Duodenal mucosa (tissue), 2 donors: ENCODE measurements around the gene ZNF263.

Experiments used
- H3K27ac ChIP-seq: one replicate; pipeline ENCODE4 v1.7.0; 2013; ENCODE audit warnings: low read depth, low read length
- H3K27me3 ChIP-seq, 2 donors: one replicate each; pipeline ENCODE4 v1.7.0; 2013; ENCODE audit warnings: low read length in 2 of 2, control low read depth in 1 of 2; ENCODE audit not compliant: insufficient read depth in 2 of 2, control insufficient read depth in 1 of 2
- H3K36me3 ChIP-seq, 2 donors: one replicate each; pipeline ENCODE4 v1.7.0; 2013; ENCODE audit warnings: low read length in 2 of 2, control low read depth in 1 of 2; ENCODE audit not compliant: insufficient read depth in 2 of 2, control insufficient read depth in 1 of 2
- H3K4me1 ChIP-seq, 2 donors: one replicate each; pipeline ENCODE4 v1.7.0; 2013; ENCODE audit warnings: low read length in 2 of 2, control low read depth in 1 of 2; ENCODE audit not compliant: insufficient read depth in 2 of 2, control insufficient read depth in 1 of 2
- H3K4me3 ChIP-seq, 2 donors: one replicate each; pipeline ENCODE4 v1.7.0; 2013; ENCODE audit warnings: low read length in 2 of 2, low read depth in 1 of 2
- H3K9ac ChIP-seq, 2 donors: one replicate each; pipeline ENCODE4 v1.7.0; 2013; ENCODE audit warnings: low read length in 2 of 2, low read depth in 1 of 2
- H3K9me3 ChIP-seq, 2 donors: one replicate each; pipeline ENCODE4 v1.7.0; 2013; ENCODE audit warnings: low read length in 2 of 2, control low read depth in 1 of 2; ENCODE audit not compliant: control insufficient read depth in 1 of 2

Gene ZNF263

DNA sequence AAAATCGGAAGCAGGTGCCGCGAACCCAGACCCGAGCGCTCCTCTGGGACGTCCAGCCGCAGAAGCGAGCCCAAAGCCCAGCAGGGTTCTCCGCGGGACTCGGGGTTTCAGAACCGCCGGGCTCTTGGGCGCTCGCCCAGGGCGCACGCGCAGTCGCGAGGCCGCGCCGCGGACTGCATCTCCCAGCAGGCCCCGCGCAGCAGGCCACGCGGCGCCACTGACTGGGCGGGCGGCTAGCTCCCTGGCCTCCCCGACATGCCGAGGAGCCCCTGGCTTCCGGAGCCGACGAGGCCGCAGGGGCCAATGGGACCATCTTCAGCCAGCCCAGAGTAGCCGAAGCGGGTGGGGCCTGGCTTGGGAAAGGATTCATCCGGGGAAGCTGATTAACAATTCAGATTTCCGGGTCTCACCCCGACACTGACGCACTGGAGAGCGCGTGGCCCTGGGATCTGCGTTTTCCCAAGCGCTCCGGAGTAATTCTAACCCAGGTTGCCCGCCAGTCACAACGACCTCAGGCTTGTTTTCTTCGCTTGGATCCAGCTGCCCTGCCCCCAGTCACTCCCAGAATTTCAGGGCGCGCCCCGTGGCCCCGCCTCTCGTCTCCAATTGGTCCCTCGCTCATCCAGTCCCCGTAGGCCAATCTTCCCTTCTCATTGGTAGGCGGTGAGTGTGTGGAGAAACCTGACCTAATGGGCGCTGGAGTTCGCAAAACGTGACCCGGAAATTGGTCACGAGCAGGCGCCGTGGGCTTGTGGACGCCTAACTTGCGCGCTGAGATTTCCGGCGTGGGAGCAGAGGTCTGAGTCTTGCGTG is at the start of gene ZNF263:
Gene ZNF263 (plus strand): TSS at position 762 of the 813 bp plus-strand sequence. CDS start 328 bp downstream, outside the sequence.
- no peaks in the 10 kb centered on the region for H3K27me3 ChIP-seq
- H3K4me3 ChIP-seq = peak within 1 kb of the TSS; percentile 93 to 99
- H3K9ac ChIP-seq = peak within 1 kb of the TSS; percentile 90 to 94
- peaks cover 15 to 22% of the 10 kb centered on the region in 2 donors for H3K4me1 ChIP-seq
- peaks cover 19 to 26% of the 10 kb centered on the region in 2 donors for H3K36me3 ChIP-seq
- H3K27ac ChIP-seq = peak within 1 kb of the TSS; percentile 100
- H3K9me3 ChIP-seq = peaks cover 8 to 23% of the 10 kb centered on the region in 2 donors

DNA sequence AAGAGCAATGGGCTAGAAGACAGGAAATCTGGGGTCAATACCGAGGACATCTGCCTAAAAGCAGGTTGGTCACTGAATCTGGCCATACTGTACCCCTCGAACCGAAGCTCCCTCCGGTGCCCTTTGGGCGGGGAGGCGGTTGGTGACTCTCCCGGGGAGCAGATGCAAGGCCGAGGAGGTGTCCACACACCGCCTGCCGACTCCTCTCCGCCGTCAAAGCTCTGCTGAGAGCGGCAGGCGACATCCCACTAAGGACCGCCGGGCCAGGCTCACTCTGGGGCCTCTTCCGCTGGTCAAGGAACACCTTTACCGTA is 48.8 kb upstream of the ZNF263 start:
- Histone ChIP-seq H3K36me3 (peaks cover 26 to 32% of the 10 kb centered on the region in 2 donors), H3K27me3 (no peaks in the 10 kb centered on the region)

DNA sequence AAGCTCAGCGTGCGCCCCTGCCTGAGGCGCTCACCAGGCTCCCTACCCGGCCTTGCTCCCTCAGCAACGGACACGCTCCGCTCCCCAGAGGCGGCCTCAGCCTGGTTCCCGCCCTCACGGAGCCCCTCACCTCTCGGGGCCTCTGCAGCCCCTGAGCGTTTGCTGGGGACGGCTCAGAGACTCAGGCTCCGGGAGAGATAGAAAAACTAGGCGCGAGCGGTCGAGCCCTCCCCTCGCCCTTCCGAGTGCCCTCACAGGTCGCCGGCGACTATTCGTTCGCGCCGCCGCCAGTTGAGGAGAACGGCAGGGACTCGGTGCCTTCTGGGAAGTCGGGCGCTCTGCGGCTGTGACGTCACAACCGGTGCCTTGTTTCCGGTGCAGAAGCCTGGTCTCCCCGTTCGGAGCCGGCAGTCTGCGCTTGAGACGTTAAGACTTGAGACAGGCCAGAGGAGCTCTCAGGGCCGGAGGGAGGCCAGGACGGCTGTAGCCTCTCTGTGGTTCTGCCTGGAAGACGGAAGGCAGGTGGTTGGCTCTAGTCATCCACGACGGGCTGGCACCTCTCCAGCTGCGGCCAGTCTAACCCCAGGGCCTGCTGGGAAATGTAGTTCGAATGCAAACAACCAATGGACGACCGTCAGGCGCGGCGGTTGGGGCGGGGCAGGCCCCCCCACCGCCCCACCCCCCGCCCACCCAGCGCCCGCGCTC is 48.3 kb upstream of the ZNF263 start, which contains the start of gene ZNF200:
Gene ZNF200 (minus strand): TSS at position 302 of the 705 bp plus-strand sequence. CDS start 1,403 bp downstream, outside the sequence.
- peak within 1 kb of the TSS; percentile 93 to 96 for H3K9ac ChIP-seq
- H3K4me1 ChIP-seq = peaks cover 5 to 8% of the 10 kb centered on the region in 2 donors
- H3K36me3 ChIP-seq = peaks cover 26 to 28% of the 10 kb centered on the region in 2 donors
- no peaks in the 10 kb centered on the region for H3K27me3 ChIP-seq
- peak within 1 kb of the TSS; percentile 98 for H3K27ac ChIP-seq
- H3K4me3 ChIP-seq = peak within 1 kb of the TSS; percentile 95 to 98
- H3K9me3 ChIP-seq = peaks cover 0 to 3% of the 10 kb centered on the region in 2 donors

More for the DNA sequence above, 48.8 kb upstream of the ZNF263 start:
- H3K9ac ChIP-seq = peak overlapping the region; percentile 93 to 96
- peak overlapping the region; percentile 98 for H3K27ac ChIP-seq
- peak overlapping the region; percentile 95 to 98 for H3K4me3 ChIP-seq
- H3K4me1 ChIP-seq = peaks cover 5 to 8% of the 10 kb centered on the region in 2 donors
- peaks cover 0 to 3% of the 10 kb centered on the region in 2 donors for H3K9me3 ChIP-seq

DNA sequence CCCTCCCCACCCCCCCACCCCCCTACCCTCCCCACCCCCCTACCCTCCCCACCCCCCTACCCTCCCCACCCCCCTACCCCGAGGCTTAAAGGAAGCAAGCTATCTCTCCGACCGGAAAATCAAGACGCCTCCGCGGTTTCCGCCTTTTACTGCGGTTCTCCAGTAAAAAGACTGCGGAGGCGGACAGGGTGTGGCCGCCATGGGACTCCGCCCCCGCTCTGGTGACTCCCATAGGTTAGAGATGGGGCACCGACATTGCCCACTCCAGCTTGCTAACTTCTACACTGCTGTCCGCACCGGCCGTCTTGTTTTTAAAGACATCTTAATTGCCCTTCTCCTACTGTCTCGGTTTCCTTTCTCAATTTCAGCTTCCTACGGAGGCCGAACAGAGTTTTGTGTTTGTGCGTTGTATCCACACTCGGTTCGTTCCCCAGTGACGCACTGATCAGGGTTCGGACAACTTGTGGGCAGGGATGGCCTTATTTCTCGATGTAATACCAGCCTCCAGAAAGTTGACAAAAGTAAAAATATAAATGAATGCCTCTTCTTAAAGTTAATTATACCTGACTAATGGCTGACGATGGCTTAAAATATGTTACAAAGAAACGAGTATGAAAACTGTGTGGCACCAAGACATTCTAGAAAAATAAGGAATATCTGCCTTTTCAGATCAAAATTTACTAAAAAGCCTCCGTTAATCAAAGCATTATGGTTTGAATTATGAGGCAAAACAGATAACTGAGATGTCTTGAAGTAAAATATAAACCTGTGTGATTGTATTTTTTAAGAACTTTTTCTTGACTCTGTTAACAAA is 47.2 kb upstream of the ZNF263 start:
- H3K4me1 ChIP-seq = peaks cover 5 to 8% of the 10 kb centered on the region in 2 donors
- H3K9ac ChIP-seq = no peak overlapping the region
- H3K27me3 ChIP-seq = no peaks in the 10 kb centered on the region
- H3K36me3 ChIP-seq = peaks cover 17 to 18% of the 10 kb centered on the region in 2 donors
- no peak overlapping the region for H3K27ac ChIP-seq
- peaks cover 0 to 3% of the 10 kb centered on the region in 2 donors for H3K9me3 ChIP-seq
- H3K4me3 ChIP-seq = no peak overlapping the region

DNA sequence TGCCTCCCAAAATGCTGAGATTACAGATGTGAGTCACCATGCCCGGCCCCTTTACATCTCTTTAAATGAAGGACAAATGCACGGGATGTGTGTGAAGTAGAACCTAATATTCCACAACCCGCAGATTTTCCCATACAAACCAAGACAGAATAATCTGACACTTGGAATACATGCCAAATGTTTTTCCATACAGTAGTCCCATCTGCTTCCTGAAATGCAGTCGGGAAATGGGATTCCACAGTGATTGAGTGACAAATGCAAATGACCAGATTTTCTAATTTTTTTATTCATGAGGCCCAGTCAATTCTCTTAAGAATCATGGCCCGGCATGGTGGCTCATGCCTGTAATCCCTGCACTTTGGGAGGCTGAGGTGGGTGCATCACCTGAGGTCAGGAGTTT is 41.5 kb upstream of the ZNF263 start:
- H3K27me3 ChIP-seq = no peaks in the 10 kb centered on the region
- no peaks in the 10 kb centered on the region for H3K36me3 ChIP-seq
- no peaks in the 10 kb centered on the region for H3K4me1 ChIP-seq
- no peaks in the 10 kb centered on the region for H3K9me3 ChIP-seq
- H3K9ac ChIP-seq = no peak overlapping the region
- H3K27ac ChIP-seq = no peak overlapping the region
- no peak overlapping the region for H3K4me3 ChIP-seq

DNA sequence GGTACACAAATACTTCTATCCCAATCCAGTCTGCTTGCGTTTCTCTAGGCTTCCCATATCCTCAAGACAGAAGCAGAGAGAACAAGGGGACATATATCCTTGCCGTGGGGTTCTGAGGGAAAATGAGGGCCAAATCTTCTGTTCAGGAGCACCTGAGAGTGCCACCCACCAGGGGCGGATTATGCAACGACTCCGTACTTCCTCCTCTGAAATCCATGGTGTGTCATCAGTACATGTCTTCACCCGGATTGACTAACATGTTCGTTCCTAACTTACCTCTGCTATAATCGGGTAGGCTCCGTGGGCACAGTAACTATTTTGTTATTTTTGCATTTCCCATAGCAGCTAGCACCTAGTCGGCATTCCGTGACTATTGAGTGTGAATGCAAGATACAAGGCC is 40.6 kb upstream of the ZNF263 start:
- no peak overlapping the region for H3K4me3 ChIP-seq
- H3K4me1 ChIP-seq = no peaks in the 10 kb centered on the region
- H3K27ac ChIP-seq = no peak overlapping the region
- H3K27me3 ChIP-seq = no peaks in the 10 kb centered on the region
- no peaks in the 10 kb centered on the region for H3K36me3 ChIP-seq
- H3K9ac ChIP-seq = no peak overlapping the region
- no peaks in the 10 kb centered on the region for H3K9me3 ChIP-seq

DNA sequence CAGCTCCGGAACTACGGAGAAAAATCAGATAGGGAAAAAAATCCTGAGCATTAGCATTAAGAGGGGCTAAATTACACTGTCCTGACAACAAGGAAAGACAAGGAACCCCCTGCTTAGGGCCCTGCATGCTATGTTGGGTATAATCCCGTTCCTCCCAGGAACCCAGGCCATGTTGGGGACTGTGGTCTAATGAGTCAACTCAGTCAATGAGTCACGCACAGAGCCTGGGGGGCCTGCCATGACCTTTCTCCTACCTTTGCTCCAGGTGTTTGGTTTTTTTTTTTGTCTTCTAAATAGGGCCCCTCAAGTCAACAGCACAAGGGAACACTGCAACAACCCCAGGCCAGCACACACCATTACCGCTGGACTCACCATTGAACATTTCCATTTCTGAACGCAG is 39.4 kb upstream of the ZNF263 start:
- H3K9me3 ChIP-seq = no peaks in the 10 kb centered on the region
- no peaks in the 10 kb centered on the region for H3K4me1 ChIP-seq
- H3K36me3 ChIP-seq = no peaks in the 10 kb centered on the region
- H3K4me3 ChIP-seq = no peak overlapping the region
- no peaks in the 10 kb centered on the region for H3K27me3 ChIP-seq
- H3K9ac ChIP-seq = no peak overlapping the region
- H3K27ac ChIP-seq = no peak overlapping the region

DNA sequence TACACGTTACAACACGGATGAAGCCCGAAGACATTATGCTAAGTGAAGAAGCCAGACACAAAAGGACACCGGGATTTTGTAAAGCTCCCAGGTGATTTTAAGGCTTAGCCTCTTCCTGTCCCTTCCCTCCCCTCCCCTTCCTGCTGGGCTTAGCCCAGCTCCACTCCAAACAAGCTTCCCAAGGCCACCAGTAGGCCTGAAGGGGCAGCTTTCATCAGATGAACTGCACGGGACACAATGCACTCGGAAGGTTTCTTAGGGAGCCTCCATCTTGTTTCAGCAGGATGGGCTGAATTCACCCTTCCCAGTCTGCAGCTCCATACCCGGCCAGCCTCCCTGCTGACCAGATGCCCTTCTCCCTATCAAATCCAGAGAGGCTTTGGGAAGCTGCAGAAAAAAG is 37.3 kb upstream of the ZNF263 start:
- Histone ChIP-seq H3K4me1 (no peaks in the 10 kb centered on the region), H3K9me3 (no peaks in the 10 kb centered on the region), H3K9ac (no peak overlapping the region), H3K4me3 (no peak overlapping the region), H3K27ac (no peak overlapping the region), H3K36me3 (no peaks in the 10 kb centered on the region), H3K27me3 (no peaks in the 10 kb centered on the region)

DNA sequence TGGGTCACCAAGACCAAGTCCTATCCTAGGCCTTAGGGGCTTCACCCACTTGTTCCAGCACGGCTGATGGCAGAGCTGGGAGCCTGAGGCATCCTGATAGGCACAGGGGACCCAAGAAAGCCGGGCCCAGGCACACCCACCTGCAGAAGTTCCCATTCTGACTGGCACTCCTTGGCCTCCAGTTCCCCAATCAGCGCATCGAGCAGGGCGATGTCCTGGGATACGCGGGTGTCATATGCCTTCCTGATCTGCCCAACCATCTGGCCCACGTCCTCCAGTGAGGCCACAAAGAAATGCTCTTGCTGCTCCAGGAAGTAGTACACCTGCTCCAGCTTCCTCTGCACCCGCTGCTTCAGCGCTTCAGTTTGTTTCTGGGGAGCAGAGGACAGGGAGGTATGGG is 36.4 kb upstream of the ZNF263 start:
- Histone ChIP-seq H3K4me1 (no peaks in the 10 kb centered on the region), H3K36me3 (no peaks in the 10 kb centered on the region), H3K4me3 (no peak overlapping the region), H3K9ac (no peak overlapping the region), H3K9me3 (no peaks in the 10 kb centered on the region), H3K27ac (no peak overlapping the region), H3K27me3 (no peaks in the 10 kb centered on the region)
